Spleen (tissue), 11 donors: ENCODE results near the gene FRAT2. TPM values are rescaled to one million over a fixed set of nuclear protein-coding genes. Genes with fewer than 3 reads are reported as not detected.
"Not testable (repeated sequence)": the region's sequence is repeated elsewhere in the genome, so short reads cannot be mapped to it uniquely, and the experiment has no call there.

Source experiments
- DNase-seq: peaks from one replicate; pipeline ENCODE4 v3.0.0-alpha.2; 2020
- H3K27ac ChIP-seq, 8 donors: fragments of 200-600 bp; sonication (generic) in 7 of 8; 1 replicate in 4 of 8; 2 replicates in 4 of 8; pipeline versions ENCODE4 v1.5.0 to v1.8.0; 2016 to 2021; ENCODE audit warnings: inconsistent platforms in 4 of 8, mild to moderate bottlenecking in 4 of 8, moderate library complexity in 1 of 8
- H3K27me3 ChIP-seq, 7 donors: fragments of 200-600 bp; sonication (generic) in 6 of 7; replicated peaks in 1 of 7; 1 replicate in 4 of 7; 2 replicates in 3 of 7; pipeline versions ENCODE4 v1.5.0 to v1.8.0; 2016 to 2021; ENCODE audit warnings: inconsistent platforms in 3 of 7, mild to moderate bottlenecking in 1 of 7
- H3K36me3 ChIP-seq, 6 donors: fragments of 200-600 bp; sonication (generic) in 5 of 6; 1 replicate in 4 of 6; 2 replicates in 2 of 6; pipeline versions ENCODE4 v1.5.0 to v1.8.0; 2016 to 2021; ENCODE audit warnings: inconsistent platforms in 2 of 6
- H3K4me1 ChIP-seq, 6 donors: fragments of 200-600 bp; sonication (generic) in 5 of 6; 1 replicate in 3 of 6; 2 replicates in 3 of 6; pipeline versions ENCODE4 v1.5.0 to v1.8.0; 2016 to 2021; ENCODE audit warnings: inconsistent platforms in 3 of 6
- H3K4me3 ChIP-seq, 8 donors: fragments of 200-600 bp; sonication (generic) in 7 of 8; 1 replicate in 4 of 8; 2 replicates in 4 of 8; pipeline versions ENCODE4 v1.5.0 to v1.8.0; 2016 to 2021; ENCODE audit warnings: inconsistent platforms in 4 of 8, mild to moderate bottlenecking in 4 of 8, moderate library complexity in 2 of 8
- H3K9me3 ChIP-seq, 8 donors: fragments of 200-600 bp; sonication (generic) in 7 of 8; 1 replicate in 4 of 8; 2 replicates in 4 of 8; pipeline versions ENCODE4 v1.5.0 to v1.8.0; 2016 to 2021; ENCODE audit warnings: inconsistent platforms in 4 of 8
- CTCF ChIP-seq, 11 experiments: fragments of 200-600 bp in 7 of 11; fragments of 450-650 bp in 4 of 11; sonication (generic) in 4 of 11; IDR thresholded peaks in 8 of 11; conservative IDR thresholded peaks in 3 of 11; 1 replicate in 7 of 11; 2 replicates in 4 of 11; pipeline versions ENCODE4 v1.4.0 to v1.8.0; 2016 to 2021; ENCODE audit warnings: antibody characterized with exemption in 11 of 11, inconsistent platforms in 4 of 11, mild to moderate bottlenecking in 1 of 11
- POLR2A ChIP-seq, 3 donors: fragments of 450-650 bp; IDR thresholded peaks; one replicate each; pipeline ENCODE4 v1.5.1; 2017; ENCODE audit warnings: antibody characterized with exemption in 3 of 3, mild to moderate bottlenecking in 1 of 3
- POLR2AphosphoS5 ChIP-seq, 3 donors: sonication (generic); formaldehyde crosslinking; IDR thresholded peaks; one replicate each; pipeline ENCODE4 v1.5.1; 2017; ENCODE audit warnings: antibody characterized with exemption in 3 of 3
- WGBS, 5 donors: extraction: QIAGEN DNeasy Blood & Tissue Kit in 3 of 5; methylation state at CpG; one replicate each; pipeline versions ENCODE4 v1.1.5 to v1.1.7; 2013 to 2018; 5-methylcytosine and 5-hydroxymethylcytosine counted together
- intact Hi-C: fragments of 100-400 bp; cut with DNase I; formaldehyde crosslinking; loops from one replicate; pipeline ENCODE4 v1.15.0; 2023; ENCODE audit warnings: low total_unique reads
- polyA plus RNA-seq, 3 donors: library from polyadenylated mRNA; stranded (reverse); fragments of 200-250 nt; gene quantifications; one replicate each; pipeline ENCODE4 v1.2.1, GENCODE V29; 2013
- small RNA-seq, 4 donors: library from RNA; depleted of rRNA; stranded (forward); fragments of <200 nt; gene quantifications; one replicate each; pipeline ENCODE3, GENCODE V24; 2016
- total RNA-seq, 7 donors: library from RNA; depleted of rRNA in 3 of 7; stranded (reverse); fragments of >200 nt in 3 of 7; fragmentation: NEBNext Ultra II Directional in 4 of 7; extraction: Animal tissue kit (Norgen Biotek cat#: 25700) in 4 of 7; gene quantifications; one replicate each; pipeline versions ENCODE4 v1.1.0 to v1.2.1, GENCODE V29; 2016 to 2021
- donor health status: healthy with polysubstance abuse.
- donor health status: DM: no; HTN: no; CAD: no; lungs with moderate emphysema.
- donor health status: DM: no; HTN: no; CAD: no.
- donor health status: Bipolar disorder and iron deficiency.
- donor health status: healthy.
- donor health status: DM: no; HTN: no; CAD: no.
- donor health status: DM: yes; HTN: yes; CAD: no.

The FRAT2 gene
- total and polyA plus RNA-seq, 10 donors = 12.3 to 75.6 (median 36.8) TPM

GRCh38 chr10:97292097-97292861 is 42.2 kb downstream of the FRAT2 start, which contains the start of gene ARHGAP19:
ARHGAP19 (minus strand) TSS chr10:97292637; CDS start chr10:97292627, 10 bp downstream.
- DNase-seq = peak; percentile 95
- Histone ChIP-seq H3K27ac (peak within 1 kb of the TSS; percentile 89 to 99 (median 97)), H3K4me3 (peak within 1 kb of the TSS; percentile 77 to 98 (median 86)), H3K9me3 (no peaks in the 10 kb centered on the region), H3K4me1 (peaks cover 8 to 29% (median 19%) of the 10 kb centered on the region in 6 donors), H3K36me3 (peaks cover 0 to 12% (median 6%) of the 10 kb centered on the region in 6 donors), H3K27me3 (no peaks in the 10 kb centered on the region)
- intact Hi-C loops = no loop called here
- TF ChIP-seq POLR2A (IDR thresholded peaks at IDR 0.05) (peak in 1 of 3 donors; percentile 49), POLR2AphosphoS5 (IDR thresholded peaks at IDR 0.05) (peak; percentile 86 to 89 (median 89)), CTCF (IDR thresholded peaks at IDR 0.05 in 8 of 11, conservative IDR thresholded peaks at IDR 0.05 in 3 of 11) (peak in 3 of 11 experiments; percentile 15 to 38 (median 31))
- 0% methylated on average over 37 to 55 of the region's 55 CpGs for WGBS, 5 donors

- 61 to 70% (median 61%) methylated on average over 25 of the region's 25 CpGs for WGBS, 5 donors
Measured at GRCh38 chr10:97291357-97292096, 43.0 kb downstream of the FRAT2 start.

GRCh38 chr10:97290576-97291356 is 43.8 kb downstream of the FRAT2 start:
- H3K9me3 ChIP-seq, DNase-seq, intact Hi-C loops, H3K27me3 ChIP-seq: not testable (repeated sequence)
- Histone ChIP-seq H3K36me3 (peaks cover 0 to 18% (median 8%) of the 10 kb centered on the region in 6 donors), H3K4me1 (peaks cover 8 to 38% (median 19%) of the 10 kb centered on the region in 6 donors), H3K27ac (peak overlapping the region in 1 of 8 donors; percentile 99), H3K4me3 (peak overlapping the region in 4 of 8 donors; percentile 84 to 98 (median 86))
- 92 to 95% (median 94%) methylated on average over 16 to 17 of the region's 17 CpGs for WGBS, 5 donors

More at GRCh38 chr10:97291357-97292096, 43.0 kb downstream of the FRAT2 start:
- intact Hi-C loops = no loop called here
- peak overlapping the region; percentile 89 to 99 (median 97) for H3K27ac ChIP-seq
- DNase-seq = no peak
- no peak for TF ChIP-seq CTCF (IDR thresholded peaks at IDR 0.05 in 8 of 11, conservative IDR thresholded peaks at IDR 0.05 in 3 of 11)
- TF ChIP-seq POLR2A (IDR thresholded peaks at IDR 0.05) = no peak
- no peak for TF ChIP-seq POLR2AphosphoS5 (IDR thresholded peaks at IDR 0.05)
- peak overlapping the region; percentile 77 to 98 (median 86) for H3K4me3 ChIP-seq
- H3K27me3 ChIP-seq = no peaks in the 10 kb centered on the region
- peaks cover 0 to 18% (median 8%) of the 10 kb centered on the region in 6 donors for H3K36me3 ChIP-seq
- peaks cover 8 to 31% (median 19%) of the 10 kb centered on the region in 6 donors for H3K4me1 ChIP-seq
- no peaks in the 10 kb centered on the region for H3K9me3 ChIP-seq

GRCh38 chr10:97290076-97290475 is 44.5 kb downstream of the FRAT2 start:
- H3K4me3 ChIP-seq, H3K27me3 ChIP-seq, DNase-seq, H3K9me3 ChIP-seq, intact Hi-C loops, H3K27ac ChIP-seq: not testable (repeated sequence)
- Histone ChIP-seq H3K4me1 (peaks cover 8 to 38% (median 19%) of the 10 kb centered on the region in 6 donors), H3K36me3 (peaks cover 0 to 18% (median 8%) of the 10 kb centered on the region in 6 donors)
- WGBS, 5 donors = 95 to 96% (median 96%) methylated on average over 11 to 13 of the region's 13 CpGs

Small RNAs within 50 kb of the gene (small RNA-seq; reads per million reads assigned to genes)
- 0 reads per million in 4 donors for gene RF00017

Other genes with a start within 250 kb of the FRAT2 start
- gene SLIT1, start 148.8 kb downstream of the FRAT2 start, total RNA-seq = under 1 TPM; 0.19 to 0.82 (median 0.64) TPM
- gene SLIT1, start 148.8 kb downstream of the FRAT2 start, polyA plus RNA-seq = under 1 TPM; 0.11 to 0.52 (median 0.29) TPM
- 10 to 100 TPM; 17.5 to 35.3 (median 27.5) TPM for gene ARHGAP19, start 42.1 kb downstream of the FRAT2 start, total RNA-seq
- 1 to 10 TPM; 3.1 to 7.4 (median 5.1) TPM for gene ARHGAP19, start 42.1 kb downstream of the FRAT2 start, polyA plus RNA-seq
- gene FRAT1, start 15.5 kb downstream of the FRAT2 start, total RNA-seq = 10 to 100 TPM; 13.3 to 27.2 (median 21.5) TPM
- 1 to 10 TPM; 6.0 to 7.8 (median 7.7) TPM for gene FRAT1, start 15.5 kb downstream of the FRAT2 start, polyA plus RNA-seq
- 10 to 100 TPM; 13.4 to 51.4 (median 24.6) TPM for gene RRP12, start 66.6 kb upstream of the FRAT2 start, total RNA-seq
- gene RRP12, start 66.6 kb upstream of the FRAT2 start, polyA plus RNA-seq = 10 to 100 TPM; 12.3 to 30.3 (median 25.1) TPM
- 100 to 1,000 TPM; 144 to 235 (median 197) TPM for gene PGAM1, start 91.5 kb upstream of the FRAT2 start, total RNA-seq
- gene PGAM1, start 91.5 kb upstream of the FRAT2 start, polyA plus RNA-seq = 100 to 1,000 TPM in 1 of 3 donors, 10 to 100 TPM in 2; 51.4 to 146 (median 98.8) TPM
- 10 to 100 TPM; 28.7 to 38.2 (median 33.8) TPM for gene EXOSC1, start 111.3 kb upstream of the FRAT2 start, total RNA-seq
- 10 to 100 TPM; 42.1 to 50.5 (median 49.4) TPM for gene EXOSC1, start 111.3 kb upstream of the FRAT2 start, polyA plus RNA-seq
- 10 to 100 TPM; 23.6 to 26.1 (median 25.1) TPM for gene ZDHHC16, start 111.4 kb upstream of the FRAT2 start, total RNA-seq
- gene ZDHHC16, start 111.4 kb upstream of the FRAT2 start, polyA plus RNA-seq = 10 to 100 TPM; 14.0 to 20.1 (median 15.7) TPM
- gene MMS19, start 163.7 kb upstream of the FRAT2 start, total RNA-seq = 10 to 100 TPM; 54.5 to 91.5 (median 59.7) TPM
- gene MMS19, start 163.7 kb upstream of the FRAT2 start, polyA plus RNA-seq = 100 to 1,000 TPM in 1 of 3 donors, 10 to 100 TPM in 2; 53.5 to 101 (median 78.7) TPM
- 10 to 100 TPM in 6 of 7 donors, 1 to 10 TPM in 1; 8.0 to 17.6 (median 12.1) TPM for gene UBTD1, start 164.2 kb upstream of the FRAT2 start, total RNA-seq
- 10 to 100 TPM in 1 of 3 donors, 1 to 10 TPM in 2; 4.5 to 11.5 (median 6.8) TPM for gene UBTD1, start 164.2 kb upstream of the FRAT2 start, polyA plus RNA-seq
- gene ANKRD2, start 238.1 kb upstream of the FRAT2 start, total RNA-seq = not detected
- gene ANKRD2, start 238.1 kb upstream of the FRAT2 start, polyA plus RNA-seq = under 1 TPM; 0.10 to 0.52 (median 0.18) TPM
- under 1 TPM in 2 of 7 donors, not detected in 5; 0.19 to 0.32 TPM for gene HOGA1, start 249.7 kb upstream of the FRAT2 start, total RNA-seq
- under 1 TPM; 0.11 to 0.42 (median 0.15) TPM for gene HOGA1, start 249.7 kb upstream of the FRAT2 start, polyA plus RNA-seq